Measurements from ENCODE around the gene C12orf42. TPM values are rescaled to one million over a fixed set of nuclear protein-coding genes. Genes with fewer than 3 reads are reported as not detected.

Gene C12orf42
- total RNA-seq, 1 experiment from 2014 or later = not detected

DNA sequence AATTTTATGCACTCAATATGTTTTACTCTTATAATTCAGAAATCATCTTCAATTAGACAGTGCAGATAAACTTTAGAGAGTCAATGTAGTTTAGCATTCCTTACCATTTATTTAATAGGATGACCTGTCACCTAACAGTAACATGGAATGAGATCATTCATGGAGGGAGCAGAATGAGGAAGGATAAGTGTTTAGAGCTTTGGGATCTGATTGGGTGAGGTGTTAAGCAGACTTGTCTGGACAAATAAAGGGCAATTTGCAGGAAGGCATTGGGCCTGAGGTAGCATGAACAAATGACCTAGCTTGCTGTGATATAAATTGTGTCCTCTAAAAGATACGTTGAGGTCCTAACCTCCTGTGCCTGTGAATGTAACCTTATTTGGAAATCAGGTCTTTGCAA, 187.4 kb downstream of the C12orf42 start:
- Histone ChIP-seq H3K56ac (ENCODE audit: insufficient read length, low read depth, low read length) (no peak overlapping the region), H2BK12ac (ENCODE audit: insufficient read length, low read depth, low read length) (no peak overlapping the region), H4K5ac (ENCODE audit: insufficient read length, low read depth, low read length) (no peak overlapping the region), H2BK5ac (ENCODE audit: insufficient read length, low read length) (no peak overlapping the region), H3K4me2 (ENCODE audit: insufficient read depth, insufficient read length, low read length) (no peak overlapping the region), H3T11ph (ENCODE audit: low read length) (no peak overlapping the region), H2BK15ac (ENCODE audit: low read depth, low read length) (no peak overlapping the region), H3K79me1 (ENCODE audit: insufficient read depth, low read depth, low read length, poor library complexity, severe bottlenecking) (no peaks in the 10 kb centered on the region), H3K14ac (ENCODE audit: insufficient read depth, low read length) (no peak overlapping the region), H3K4ac (ENCODE audit: low read depth, low read length) (no peak overlapping the region), H2BK20ac (ENCODE audit: low read depth, low read length, poor library complexity, severe bottlenecking) (no peak overlapping the region), H3K79me2 (ENCODE audit: insufficient read depth, low read length) (no peaks in the 10 kb centered on the region), H3K18ac (ENCODE audit: insufficient read length, low read depth, low read length) (no peak overlapping the region), H3K27ac (ENCODE audit: insufficient read length, low read depth, low read length) (no peak overlapping the region), H2BK120ac (ENCODE audit: low read depth, low read length, poor library complexity, severe bottlenecking) (no peak overlapping the region), H3K23me2 (ENCODE audit: insufficient read length, low read depth, low read length, poor library complexity, severe bottlenecking) (no peaks in the 10 kb centered on the region), H2AK5ac (ENCODE audit: insufficient read length, low read length) (no peak overlapping the region), H3K23ac (ENCODE audit: insufficient read length, low read depth, low read length) (no peak overlapping the region), H2AFZ (ENCODE audit: low read length) (no peak overlapping the region), H3K27me3 (ENCODE audit: insufficient read depth, low read length) (no peaks in the 10 kb centered on the region), H3K9me3 (ENCODE audit: control insufficient read depth, low read depth, low read length) (no peaks in the 10 kb centered on the region), H3K9ac (ENCODE audit: extremely low read depth, insufficient read length, low read length) (no peak overlapping the region), H4K91ac (ENCODE audit: insufficient read length, low read depth, low read length) (no peak overlapping the region), H4K20me1 (ENCODE audit: control insufficient read depth, insufficient read depth, insufficient read length) (no peaks in the 10 kb centered on the region), H3K4me1 (ENCODE audit: insufficient read depth, low read length) (no peaks in the 10 kb centered on the region), H4K8ac (replicated peaks; ENCODE audit: insufficient read length, low read depth, low read length) (no peak overlapping the region)
- Mint-ChIP-seq H3K36me3 (ENCODE audit: insufficient read depth in 1 of 3, low read depth in 3 of 3) (no peaks in the 10 kb centered on the region), H3K27me3 (ENCODE audit: low read depth) (peaks cover 17% of the 10 kb centered on the region), H3K4me1 (no peaks in the 10 kb centered on the region), H3K4me3 (no peak overlapping the region), H3K27ac (no peak overlapping the region), H3K9me3 (no peaks in the 10 kb centered on the region)
- DNase-seq = no peak
- no CpG with 5 or more reads among the region's 1 CpG for WGBS (ENCODE audit: extremely low coverage, insufficient read length, low lambda C conversion rate)
- no peak for TF ChIP-seq CTCF (conservative IDR thresholded peaks at IDR 0.05)
